Uterus (tissue), 4 donors: Measurements from ENCODE around the gene CDKN1C. TPM values are rescaled to one million over a fixed set of nuclear protein-coding genes. Genes with fewer than 3 reads are reported as not detected.

Experiments
- DNase-seq, 2 donors: peaks; one replicate each; pipeline ENCODE4 v3.0.0-alpha.2; 2019 to 2020
- H3K27ac ChIP-seq, 2 donors: fragments of 200-600 bp; sonication (generic); 1 replicate in 1 of 2; 2 replicates in 1 of 2; pipeline ENCODE4 v1.5.1; 2016 to 2018
- H3K27me3 ChIP-seq, 2 donors: fragments of 200-600 bp; sonication (generic); one replicate each; pipeline ENCODE4 v1.5.1; 2018 to 2019; ENCODE audit warnings: control low read depth in 1 of 2
- H3K36me3 ChIP-seq, 2 donors: fragments of 200-600 bp; sonication (generic); one replicate each; pipeline ENCODE4 v1.5.1; 2019; ENCODE audit warnings: control low read depth in 1 of 2
- H3K4me1 ChIP-seq, 2 donors: fragments of 200-600 bp; sonication (generic); one replicate each; pipeline ENCODE4 v1.5.1; 2018 to 2019; ENCODE audit warnings: control low read depth in 1 of 2
- H3K4me3 ChIP-seq, 2 donors: fragments of 200-600 bp; sonication (generic); 1 replicate in 1 of 2; 2 replicates in 1 of 2; pipeline ENCODE4 v1.5.1; 2018 to 2019; ENCODE audit warnings: mild to moderate bottlenecking in 1 of 2
- H3K9me3 ChIP-seq, 2 donors: fragments of 200-600 bp; sonication (generic); one replicate each; pipeline ENCODE4 v1.5.1; 2019; ENCODE audit warnings: control low read depth in 1 of 2
- POLR2A ChIP-seq, 2 donors: fragments of 450-650 bp; IDR thresholded peaks; one replicate each; pipeline ENCODE4 v1.6.1; 2016; ENCODE audit warnings: antibody characterized with exemption in 2 of 2, mild to moderate bottlenecking in 1 of 2, moderate library complexity in 1 of 2
- intact Hi-C: fragments of 100-400 bp; cut with DNase I; formaldehyde crosslinking; loops from one replicate; pipeline ENCODE4 v1.15.1; 2023; ENCODE audit warnings: low total_unique reads
- total RNA-seq, 4 donors: library from RNA; depleted of rRNA in 3 of 4; stranded (reverse); fragments of >200 nt in 3 of 4; gene quantifications; one replicate each; pipeline versions ENCODE4 v1.1.0 to v1.2.4, GENCODE V29; 2014 to 2023
- TF ChIP-seq, protein P1 (sequence below), 4 experiments: fragments of 200-600 bp in 2 of 4; fragments of 450-650 bp in 2 of 4; sonication (generic) in 2 of 4; IDR thresholded peaks; one replicate each; pipeline ENCODE4 v1.5.1; 2016 to 2019; ENCODE audit warnings: antibody characterized with exemption in 4 of 4, mild to moderate bottlenecking in 2 of 4, moderate library complexity in 1 of 4
- donor health status: DM: yes; HTN: yes; CAD: no.

Gene CDKN1C
- total RNA-seq, 4 donors from 2014 or later, result 42.0 to 213 (median 71.7) TPM

DNA sequence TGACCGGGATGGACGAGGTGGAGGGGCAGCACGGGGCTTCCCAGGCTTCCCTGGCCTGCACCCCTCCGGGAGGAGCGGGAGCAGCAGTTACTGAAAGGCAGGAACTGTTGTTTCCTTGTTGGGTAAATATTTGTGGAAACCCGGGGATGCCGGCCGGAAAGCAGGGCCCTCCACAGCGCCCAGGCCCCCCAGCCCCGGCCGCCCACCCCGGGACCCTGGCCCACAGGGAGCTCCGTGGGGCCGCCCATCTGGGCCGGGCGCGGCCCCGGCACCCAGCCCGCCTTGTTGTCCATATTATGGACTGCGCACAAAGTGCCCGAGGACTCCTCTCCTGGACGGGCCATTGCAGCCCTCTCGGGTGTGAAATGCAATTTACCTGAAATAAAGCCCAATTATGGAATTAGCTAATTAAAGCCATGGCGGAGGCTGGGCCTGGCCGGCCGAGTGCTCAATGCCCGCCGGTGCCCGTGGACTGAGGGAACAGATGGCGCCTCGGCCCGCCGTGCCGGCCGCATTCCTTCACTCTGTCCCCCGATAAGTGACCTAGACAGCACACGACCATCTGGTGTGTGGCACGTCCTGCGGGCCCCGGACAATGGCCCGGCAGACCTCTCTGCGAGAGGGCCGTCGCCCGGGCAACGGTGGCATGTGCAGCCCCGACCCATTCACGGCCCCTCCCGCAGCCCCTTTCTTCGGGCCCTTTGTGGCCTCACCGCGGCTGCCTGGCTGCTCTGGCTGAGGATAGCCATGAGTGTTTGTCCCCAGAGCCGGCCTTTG, 35.4 kb downstream of the CDKN1C start:
- H3K36me3 ChIP-seq, result no peaks in the 10 kb centered on the region
- H3K4me1 ChIP-seq, result no peaks in the 10 kb centered on the region
- no peaks in the 10 kb centered on the region for H3K27me3 ChIP-seq
- intact Hi-C loops, result no loop called here
- H3K9me3 ChIP-seq, result no peaks in the 10 kb centered on the region
- TF ChIP-seq, protein P1, sequence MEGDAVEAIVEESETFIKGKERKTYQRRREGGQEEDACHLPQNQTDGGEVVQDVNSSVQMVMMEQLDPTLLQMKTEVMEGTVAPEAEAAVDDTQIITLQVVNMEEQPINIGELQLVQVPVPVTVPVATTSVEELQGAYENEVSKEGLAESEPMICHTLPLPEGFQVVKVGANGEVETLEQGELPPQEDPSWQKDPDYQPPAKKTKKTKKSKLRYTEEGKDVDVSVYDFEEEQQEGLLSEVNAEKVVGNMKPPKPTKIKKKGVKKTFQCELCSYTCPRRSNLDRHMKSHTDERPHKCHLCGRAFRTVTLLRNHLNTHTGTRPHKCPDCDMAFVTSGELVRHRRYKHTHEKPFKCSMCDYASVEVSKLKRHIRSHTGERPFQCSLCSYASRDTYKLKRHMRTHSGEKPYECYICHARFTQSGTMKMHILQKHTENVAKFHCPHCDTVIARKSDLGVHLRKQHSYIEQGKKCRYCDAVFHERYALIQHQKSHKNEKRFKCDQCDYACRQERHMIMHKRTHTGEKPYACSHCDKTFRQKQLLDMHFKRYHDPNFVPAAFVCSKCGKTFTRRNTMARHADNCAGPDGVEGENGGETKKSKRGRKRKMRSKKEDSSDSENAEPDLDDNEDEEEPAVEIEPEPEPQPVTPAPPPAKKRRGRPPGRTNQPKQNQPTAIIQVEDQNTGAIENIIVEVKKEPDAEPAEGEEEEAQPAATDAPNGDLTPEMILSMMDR (IDR thresholded peaks at IDR 0.05), result no peak
- TF ChIP-seq POLR2A (IDR thresholded peaks at IDR 0.05), result no peak
- H3K27ac ChIP-seq, result no peak overlapping the region
- no peak overlapping the region for H3K4me3 ChIP-seq
- no peak for DNase-seq

DNA sequence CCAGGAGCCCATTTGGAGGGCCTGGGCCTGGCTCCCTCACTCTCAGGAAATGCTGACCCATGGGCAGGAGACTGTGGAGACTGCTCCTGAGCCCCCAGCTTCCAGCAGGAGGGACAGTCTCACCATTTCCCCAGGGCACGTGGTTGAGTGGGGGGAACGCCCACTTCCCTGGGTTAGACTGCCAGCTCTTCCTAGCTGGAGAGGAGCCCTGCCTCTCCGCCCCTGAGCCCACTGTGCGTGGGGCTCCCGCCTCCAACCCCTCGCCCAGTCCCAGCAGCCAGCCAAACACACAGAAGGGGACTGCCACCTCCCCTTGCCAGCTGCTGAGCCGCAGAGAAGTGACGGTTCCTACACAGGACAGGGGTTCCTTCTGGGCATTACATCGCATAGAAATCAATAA, 37.1 kb downstream of the CDKN1C start:
- Histone ChIP-seq H3K27ac (no peak overlapping the region), H3K4me3 (no peak overlapping the region), H3K4me1 (no peaks in the 10 kb centered on the region), H3K9me3 (no peaks in the 10 kb centered on the region), H3K36me3 (no peaks in the 10 kb centered on the region), H3K27me3 (no peaks in the 10 kb centered on the region)
- intact Hi-C loops, result no loop called here
- TF ChIP-seq, protein P1 (IDR thresholded peaks at IDR 0.05), result no peak
- no peak for TF ChIP-seq POLR2A (IDR thresholded peaks at IDR 0.05)
- no peak for DNase-seq

DNA sequence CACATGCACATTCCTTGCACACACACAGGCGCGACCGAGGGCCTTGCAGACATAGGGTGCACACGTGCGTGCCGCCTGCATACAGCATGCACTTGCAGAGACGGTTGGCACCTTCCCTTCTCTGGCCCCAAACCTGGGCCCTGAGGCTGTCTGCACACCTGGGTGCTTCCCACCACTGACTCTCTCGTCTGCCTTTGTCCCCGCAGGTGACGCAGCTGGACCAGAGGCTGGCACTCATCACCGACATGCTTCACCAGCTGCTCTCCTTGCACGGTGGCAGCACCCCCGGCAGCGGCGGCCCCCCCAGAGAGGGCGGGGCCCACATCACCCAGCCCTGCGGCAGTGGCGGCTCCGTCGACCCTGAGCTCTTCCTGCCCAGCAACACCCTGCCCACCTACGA, 38.0 kb downstream of the CDKN1C start:
- no peaks in the 10 kb centered on the region for H3K36me3 ChIP-seq
- intact Hi-C loops, result no loop called here
- no peak for TF ChIP-seq POLR2A (IDR thresholded peaks at IDR 0.05)
- TF ChIP-seq, protein P1 (IDR thresholded peaks at IDR 0.05), result no peak

DNA sequence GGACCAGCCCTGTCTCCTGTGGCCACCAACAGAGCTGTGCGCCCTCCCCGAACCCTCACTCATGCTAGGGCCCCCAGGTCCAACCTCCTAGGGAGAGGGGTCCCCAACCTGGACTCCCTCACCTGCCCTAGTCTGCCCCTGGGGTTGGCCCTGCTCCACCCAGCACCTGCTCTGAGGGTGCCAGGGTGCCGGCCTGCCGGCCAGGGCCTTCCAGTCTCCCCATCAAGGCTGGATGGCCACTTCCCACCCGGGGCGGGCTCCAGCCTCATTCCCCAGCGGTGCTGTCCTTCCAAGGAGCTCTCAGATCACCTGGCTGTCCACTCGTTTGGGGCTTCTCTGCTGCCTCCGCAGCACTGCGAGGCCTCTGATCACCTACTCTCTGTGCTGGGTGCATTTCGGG, 39.1 kb downstream of the CDKN1C start:
- Histone ChIP-seq H3K9me3 (no peaks in the 10 kb centered on the region), H3K36me3 (no peaks in the 10 kb centered on the region), H3K27me3 (no peaks in the 10 kb centered on the region), H3K27ac (no peak overlapping the region), H3K4me1 (no peaks in the 10 kb centered on the region), H3K4me3 (no peak overlapping the region)
- intact Hi-C loops, result no loop called here
- TF ChIP-seq, protein P1 (IDR thresholded peaks at IDR 0.05), result no peak
- TF ChIP-seq POLR2A (IDR thresholded peaks at IDR 0.05), result no peak
- no peak for DNase-seq

More for the DNA sequence above, 38.0 kb downstream of the CDKN1C start:
- Histone ChIP-seq H3K4me3 (no peak overlapping the region), H3K27me3 (no peaks in the 10 kb centered on the region), H3K9me3 (no peaks in the 10 kb centered on the region), H3K4me1 (no peaks in the 10 kb centered on the region), H3K27ac (no peak overlapping the region)
- DNase-seq, result no peak

DNA sequence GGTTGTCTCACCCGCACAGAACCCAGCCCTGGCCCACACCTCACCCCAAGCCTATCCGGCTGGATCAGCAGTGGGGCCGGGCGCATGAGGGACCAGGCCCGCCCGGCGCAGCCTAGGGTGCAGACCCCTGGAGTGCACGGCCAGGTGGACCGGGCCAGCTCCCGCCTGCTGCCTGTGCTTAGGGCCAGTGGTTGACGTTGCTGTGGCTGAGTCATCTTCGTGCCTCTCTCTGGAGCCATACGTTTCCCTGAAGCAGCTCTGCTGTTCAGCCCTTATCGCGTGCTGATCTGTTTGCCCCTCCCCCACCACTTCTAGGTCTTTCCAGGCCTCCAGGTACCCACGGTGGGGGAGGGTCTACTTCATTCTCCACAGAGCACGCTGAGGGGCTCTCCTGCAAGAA, 39.5 kb downstream of the CDKN1C start:
- TF ChIP-seq, protein P1 (IDR thresholded peaks at IDR 0.05), result no peak
- no peak for TF ChIP-seq POLR2A (IDR thresholded peaks at IDR 0.05)
- Histone ChIP-seq H3K4me1 (no peaks in the 10 kb centered on the region), H3K4me3 (no peak overlapping the region), H3K9me3 (no peaks in the 10 kb centered on the region), H3K27me3 (no peaks in the 10 kb centered on the region), H3K36me3 (no peaks in the 10 kb centered on the region), H3K27ac (no peak overlapping the region)
- intact Hi-C loops, result no loop called here
- no peak for DNase-seq
